LNCAP (cell line): ENCODE results near the gene CALCOCO1.

Experiments used
- TF ChIP-seq, protein P1 (sequence below): fragments of 450-650 bp; IDR thresholded peaks from 2 replicates; pipeline ENCODE4 v1.5.1; 2017; ENCODE audit warnings: mild to moderate bottlenecking

Gene CALCOCO1

DNA sequence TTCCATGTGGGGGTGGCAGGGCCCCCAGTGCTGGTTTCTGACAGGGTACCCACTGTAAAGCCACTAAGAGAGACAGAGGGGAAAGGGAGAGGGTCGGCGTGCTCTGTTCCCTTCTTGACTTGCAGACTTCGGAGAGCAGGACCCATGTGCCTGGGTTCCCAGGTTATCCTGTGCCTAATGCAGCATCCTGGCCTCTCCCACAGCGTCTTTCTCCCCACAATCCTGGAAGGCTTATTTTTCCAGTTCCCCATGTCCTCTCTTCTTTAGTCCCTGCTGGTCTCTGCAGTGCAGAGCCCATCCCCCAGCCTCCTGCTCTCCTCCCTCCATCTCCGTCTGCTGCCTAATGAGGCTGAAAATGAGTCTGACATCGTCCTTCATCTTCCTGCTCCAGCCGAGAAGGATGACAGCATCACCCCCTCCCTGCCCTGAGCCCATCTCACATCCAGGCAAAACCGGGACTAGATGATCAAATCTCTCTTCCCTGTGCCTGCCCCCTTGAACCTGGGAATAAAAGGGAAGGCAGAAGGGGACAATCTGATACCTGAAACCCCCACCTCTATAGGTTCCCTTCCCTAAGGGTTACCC lies 15.1 kb downstream of the CALCOCO1 start:
- TF ChIP-seq, protein P1, sequence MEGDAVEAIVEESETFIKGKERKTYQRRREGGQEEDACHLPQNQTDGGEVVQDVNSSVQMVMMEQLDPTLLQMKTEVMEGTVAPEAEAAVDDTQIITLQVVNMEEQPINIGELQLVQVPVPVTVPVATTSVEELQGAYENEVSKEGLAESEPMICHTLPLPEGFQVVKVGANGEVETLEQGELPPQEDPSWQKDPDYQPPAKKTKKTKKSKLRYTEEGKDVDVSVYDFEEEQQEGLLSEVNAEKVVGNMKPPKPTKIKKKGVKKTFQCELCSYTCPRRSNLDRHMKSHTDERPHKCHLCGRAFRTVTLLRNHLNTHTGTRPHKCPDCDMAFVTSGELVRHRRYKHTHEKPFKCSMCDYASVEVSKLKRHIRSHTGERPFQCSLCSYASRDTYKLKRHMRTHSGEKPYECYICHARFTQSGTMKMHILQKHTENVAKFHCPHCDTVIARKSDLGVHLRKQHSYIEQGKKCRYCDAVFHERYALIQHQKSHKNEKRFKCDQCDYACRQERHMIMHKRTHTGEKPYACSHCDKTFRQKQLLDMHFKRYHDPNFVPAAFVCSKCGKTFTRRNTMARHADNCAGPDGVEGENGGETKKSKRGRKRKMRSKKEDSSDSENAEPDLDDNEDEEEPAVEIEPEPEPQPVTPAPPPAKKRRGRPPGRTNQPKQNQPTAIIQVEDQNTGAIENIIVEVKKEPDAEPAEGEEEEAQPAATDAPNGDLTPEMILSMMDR: no peak

DNA sequence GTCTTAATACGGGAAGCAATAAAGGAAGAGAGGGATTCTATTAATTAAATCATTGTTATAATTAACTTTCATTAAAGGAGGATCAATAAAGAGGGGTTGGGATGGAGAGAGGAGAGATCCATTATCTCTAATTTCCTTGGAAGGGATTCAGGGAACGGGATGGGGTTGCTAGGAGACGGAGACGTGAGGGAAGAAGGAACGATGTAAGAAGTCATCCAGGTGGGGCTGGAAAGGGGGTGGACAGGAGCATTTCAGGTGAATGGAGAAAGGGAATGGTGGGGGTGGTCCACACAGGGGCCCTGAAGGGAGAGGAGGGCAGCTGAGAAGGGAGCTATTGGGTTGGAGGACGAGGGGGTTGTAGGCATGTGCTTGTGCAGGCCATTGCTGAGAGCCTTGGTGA lies 17.2 kb downstream of the CALCOCO1 start:
- TF ChIP-seq, protein P1: no peak

DNA sequence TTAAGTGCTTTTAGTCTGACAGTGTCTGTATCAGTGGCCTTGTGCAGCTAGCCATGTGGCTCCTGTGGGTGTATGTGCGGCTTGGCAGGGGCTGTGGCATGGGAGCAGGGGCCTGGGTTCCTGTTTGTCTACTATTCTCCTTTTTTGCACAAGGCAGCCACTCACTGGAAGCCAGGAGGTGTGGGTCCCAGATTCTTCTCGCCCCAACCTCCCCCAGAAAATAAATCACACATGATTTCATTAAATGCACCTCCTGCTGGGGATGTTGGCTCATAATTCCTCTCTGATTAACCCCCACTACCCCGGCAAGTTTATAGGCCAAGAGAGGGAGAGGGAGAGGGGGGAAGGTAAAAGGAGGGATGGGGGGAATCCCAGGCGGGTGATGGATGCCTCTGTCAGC lies 17.6 kb downstream of the CALCOCO1 start:
- TF ChIP-seq, protein P1: no peak

DNA sequence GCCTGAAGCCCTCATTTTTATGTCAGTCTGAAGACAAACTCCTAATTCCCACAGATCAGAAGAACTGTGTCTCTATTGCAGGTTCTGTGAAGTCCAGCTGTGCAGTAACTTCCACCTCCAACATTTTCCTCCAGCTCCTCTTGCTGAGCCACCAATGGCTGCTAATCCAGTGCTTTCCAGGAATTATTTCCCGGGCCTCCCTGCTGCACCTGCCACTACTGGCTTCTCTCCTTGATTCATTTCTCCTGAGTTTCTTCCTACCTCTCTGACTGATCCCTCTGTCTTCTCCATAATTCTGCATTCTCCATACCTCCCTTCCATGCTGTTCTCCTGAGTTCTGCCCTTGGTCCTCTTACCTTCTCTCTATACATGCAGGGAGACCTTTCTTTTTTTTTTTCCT lies 21.2 kb downstream of the CALCOCO1 start:
- TF ChIP-seq, protein P1: no peak

DNA sequence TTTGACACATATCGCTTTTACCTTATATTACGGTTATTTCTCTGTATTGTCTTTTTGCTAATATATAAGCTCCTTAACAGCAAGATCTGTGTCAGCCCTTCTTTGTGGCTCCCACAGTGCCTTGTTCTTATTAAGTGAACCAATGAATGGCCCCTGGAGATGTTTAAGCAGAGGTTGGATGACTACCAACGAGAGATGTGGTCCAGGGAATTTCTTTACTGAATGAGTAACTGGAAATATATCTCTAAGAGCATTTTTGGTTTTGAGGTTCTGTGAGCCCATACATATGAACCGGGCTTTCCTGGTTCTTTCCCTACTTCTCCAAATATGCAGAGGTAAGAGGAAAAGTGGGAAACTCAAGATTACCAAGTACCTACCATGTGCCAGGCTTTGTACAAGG lies 23.5 kb downstream of the CALCOCO1 start:
- TF ChIP-seq, protein P1: no peak

DNA sequence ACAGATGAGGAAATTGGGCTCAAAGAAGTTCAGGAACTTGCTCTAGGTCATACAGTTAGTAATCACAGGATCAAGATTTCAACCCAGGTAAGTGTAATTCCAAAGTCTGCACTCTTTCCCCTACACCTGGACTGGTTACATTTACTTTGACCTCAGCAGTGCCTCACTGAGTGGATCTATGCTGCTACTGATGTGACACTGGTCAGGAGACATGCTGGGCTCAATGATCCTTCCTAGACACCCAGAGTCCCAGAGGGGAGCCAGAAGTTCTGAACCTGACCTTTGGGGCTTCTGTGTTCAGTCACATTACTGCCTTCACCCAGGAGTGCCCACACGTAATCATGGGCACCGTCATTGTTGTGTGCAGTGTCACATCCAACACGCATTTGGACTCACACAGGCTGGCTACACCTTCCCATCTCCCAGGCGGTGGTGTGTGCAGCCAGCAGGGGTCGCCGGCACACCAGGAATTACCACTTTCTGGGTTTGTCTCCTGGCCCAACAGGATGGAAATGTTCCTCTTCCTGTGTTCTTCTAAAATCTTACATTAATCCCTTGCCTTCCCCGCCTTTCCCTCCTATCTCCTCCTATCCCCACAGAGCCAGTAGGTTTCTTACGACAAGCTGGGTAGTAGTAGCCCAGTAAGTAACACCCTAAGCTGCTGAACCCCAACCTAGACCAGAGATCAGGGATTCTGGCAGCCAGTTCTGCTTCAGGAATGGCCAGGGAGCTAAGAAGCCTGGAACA lies 25.6 kb downstream of the CALCOCO1 start:
- TF ChIP-seq, protein P1: peak; percentile 97

DNA sequence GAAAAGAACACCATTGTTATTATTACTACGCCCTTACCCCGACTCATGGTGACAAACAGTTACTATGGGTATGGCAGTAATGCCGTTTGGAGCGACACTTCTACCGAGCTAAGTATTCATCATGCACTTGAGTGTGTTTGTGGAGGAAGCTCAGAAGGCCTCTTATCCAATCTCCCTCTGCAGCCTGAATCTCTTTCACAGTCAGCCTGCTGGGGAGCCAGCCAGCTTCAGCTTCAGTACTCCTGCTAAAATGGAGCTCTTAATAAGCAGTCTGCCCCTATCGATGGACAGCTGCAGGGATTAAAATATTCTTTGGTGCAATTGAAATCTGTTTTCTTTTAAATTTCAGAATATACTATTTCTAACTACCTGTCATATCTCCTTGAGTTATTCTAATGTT lies 26.7 kb downstream of the CALCOCO1 start:
- TF ChIP-seq, protein P1: no peak
